GM12873 (cell line): Measurements from ENCODE around the gene IRF9.

Source experiments
- CTCF ChIP-seq: IDR thresholded peaks from 2 replicates; pipeline ENCODE4 v1.5.1; 2012; ENCODE audit warnings: low read depth, mild to moderate bottlenecking, moderate library complexity, low read length, control low read depth; ENCODE audit not compliant: insufficient read depth; ENCODE audit errors: missing control alignments

The IRF9 gene

GRCh38 chr14:24132976-24133375 is 28.1 kb upstream of the IRF9 start:
- no peak for TF ChIP-seq CTCF

- TF ChIP-seq CTCF = no peak
These were observed 27.3 kb upstream of the IRF9 start for GRCh38 chr14:24133735-24134134.

GRCh38 chr14:24135584-24135833 is 25.6 kb upstream of the IRF9 start:
- TF ChIP-seq CTCF = no peak

GRCh38 chr14:24135834-24136683 is 25.0 kb upstream of the IRF9 start, which contains the start of gene PSME1:
Gene PSME1, plus strand, starts transcription at chr14:24136194. Its CDS starts 69 bp downstream, at chr14:24136263.
- TF ChIP-seq CTCF = no peak

- TF ChIP-seq CTCF = no peak
These were observed 24.2 kb upstream of the IRF9 start for GRCh38 chr14:24136684-24137528.

GRCh38 chr14:24137529-24138395 is 23.3 kb upstream of the IRF9 start:
- TF ChIP-seq CTCF = no peak
